ENCODE measurements around the gene ATP2A2. TPM values are rescaled to one million over a fixed set of nuclear protein-coding genes. Genes with fewer than 3 reads are reported as not detected.
A peak's percentile ranks its signal among the peaks of the same experiment; 100 is the strongest.
"Not testable (repeated sequence)": the region's sequence is repeated elsewhere in the genome, so short reads cannot be mapped to it uniquely, and the experiment has no call there.

Gene ATP2A2
- total and polyA plus RNA-seq, 7 experiments from 2014 or later = 2.1 to 160 (median 82.8) TPM

DNA sequence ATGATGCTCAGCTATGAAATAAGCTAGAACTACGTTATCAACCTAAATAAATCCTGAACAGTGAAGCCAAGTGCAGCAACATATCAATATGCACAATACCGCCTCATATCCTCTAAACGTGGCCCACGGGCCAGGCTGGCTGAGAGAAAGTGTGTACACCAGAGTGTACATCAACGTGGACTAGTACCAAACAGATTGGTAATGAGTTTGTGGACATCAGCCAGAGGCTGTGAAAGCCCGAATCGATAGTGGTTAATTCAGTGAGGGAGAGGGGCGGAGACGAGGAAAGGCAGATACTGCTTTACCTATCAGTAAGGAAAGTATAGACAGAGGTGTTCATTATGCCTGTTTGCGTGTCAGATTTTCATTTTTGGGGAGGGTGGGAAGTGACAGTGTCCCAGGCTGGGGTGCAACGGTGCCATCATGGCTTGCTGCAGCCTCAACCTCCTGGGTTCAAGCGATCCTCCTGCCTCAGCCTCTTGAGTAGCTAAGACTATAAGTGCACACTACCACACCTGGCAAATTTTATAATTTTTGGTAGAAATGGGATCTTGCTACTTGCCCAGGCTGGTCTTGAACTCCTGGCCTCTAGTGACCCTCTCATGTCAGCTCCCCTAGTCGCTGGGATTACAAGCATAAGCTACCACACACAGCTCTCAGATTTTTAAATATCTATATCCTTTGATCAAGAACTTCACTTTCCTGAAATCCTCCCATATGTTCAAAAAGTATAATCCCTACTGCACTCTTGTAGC, 72.3 kb downstream of the ATP2A2 start:
- POLR2A ChIA-PET = interaction anchor here (0.9 to 1.0 kb wide), 2 partner anchors 22 to 73 kb away, joined by 3 read pairs; no protein-coding TSS in a partner anchor
- DNase-seq = no peak
- no peak for ATAC-seq
- Mint-ChIP-seq H3K4me3 (no peak overlapping the region), H3K4me1 (peaks cover 22 to 44% (median 42%) of the 10 kb centered on the region in 7 donors), H3K27me3 (no peaks in the 10 kb centered on the region), H3K27ac (peak overlapping the region in 2 of 9 donors; percentile 3 to 10), H3K36me3 (peaks cover 0 to 4% (median 0%) of the 10 kb centered on the region in 5 donors), H3K9me3 (no peaks in the 10 kb centered on the region)
- Histone ChIP-seq H3K9me3 (ENCODE audit: control insufficient read depth in 2 of 3, low read length in 3 of 3) (no peaks in the 10 kb centered on the region), H3K4me3 (ENCODE audit: low read length) (no peak overlapping the region), H3K27ac (ENCODE audit: low read depth, low read length) (no peak overlapping the region), H3K4me1 (ENCODE audit: control insufficient read depth in 2 of 2, insufficient read depth in 2 of 2, low read length in 2 of 2) (peaks cover 0 to 23% of the 10 kb centered on the region in 2 donors), H3K36me3 (ENCODE audit: control insufficient read depth in 2 of 3, insufficient read depth in 3 of 3, low read length in 3 of 3) (peaks cover 0 to 4% (median 0%) of the 10 kb centered on the region in 3 experiments), H3K27me3 (ENCODE audit: control insufficient read depth in 2 of 2, insufficient read depth in 2 of 2, low read length in 2 of 2) (no peaks in the 10 kb centered on the region)
- CTCF ChIA-PET = interaction anchor here (3.0 kb wide), 1 partner anchor 78 kb away, joined by 11 read pairs; no protein-coding TSS in a partner anchor
- intact Hi-C loops (cut with micrococcal nuclease) = no loop called here

- H3K27me3 ChIP-seq (ENCODE audit: control insufficient read depth in 2 of 2, insufficient read depth in 2 of 2, low read length in 2 of 2) = no peaks in the 10 kb centered on the region
- H3K27me3 Mint-ChIP-seq = no peaks in the 10 kb centered on the region
- H3K4me1 Mint-ChIP-seq = peaks cover 19 to 35% (median 33%) of the 10 kb centered on the region in 7 donors
- peaks cover 0 to 2% (median 0%) of the 10 kb centered on the region in 5 donors for H3K36me3 Mint-ChIP-seq
- H3K27ac Mint-ChIP-seq = peak overlapping the region in 2 of 9 donors; percentile 1 to 26
- intact Hi-C loops (cut with micrococcal nuclease) = loop anchor here in 1 of 2 donors (2.0 kb wide), 1 partner anchor 77 kb away; no protein-coding TSS in a partner anchor
- no peak overlapping the region for H3K4me3 ChIP-seq (ENCODE audit: low read length)
- ChIA-PET CTCF (interaction anchor here (3.0 kb wide), 1 partner anchor 77 kb away, joined by 11 read pairs; no protein-coding TSS in a partner anchor), POLR2A (no interaction called here)
- DNase-seq (no peak), ATAC-seq (no peak)
- H3K4me3 Mint-ChIP-seq = peak overlapping the region in 2 of 10 donors; percentile 2 to 29
- peaks cover 0 to 15% of the 10 kb centered on the region in 2 donors for H3K4me1 ChIP-seq (ENCODE audit: control insufficient read depth in 2 of 2, insufficient read depth in 2 of 2, low read length in 2 of 2)
- no peaks in the 10 kb centered on the region for H3K9me3 Mint-ChIP-seq
- H3K36me3 ChIP-seq (ENCODE audit: control insufficient read depth in 2 of 3, insufficient read depth in 3 of 3, low read length in 3 of 3) = no peaks in the 10 kb centered on the region
- no peak overlapping the region for H3K27ac ChIP-seq (ENCODE audit: low read depth, low read length)
- H3K9me3 ChIP-seq (ENCODE audit: control insufficient read depth in 2 of 3, low read length in 3 of 3) = no peaks in the 10 kb centered on the region
Observed at GRCh38 chr12:110354172-110354780, 73.2 kb downstream of the ATP2A2 start.

DNA sequence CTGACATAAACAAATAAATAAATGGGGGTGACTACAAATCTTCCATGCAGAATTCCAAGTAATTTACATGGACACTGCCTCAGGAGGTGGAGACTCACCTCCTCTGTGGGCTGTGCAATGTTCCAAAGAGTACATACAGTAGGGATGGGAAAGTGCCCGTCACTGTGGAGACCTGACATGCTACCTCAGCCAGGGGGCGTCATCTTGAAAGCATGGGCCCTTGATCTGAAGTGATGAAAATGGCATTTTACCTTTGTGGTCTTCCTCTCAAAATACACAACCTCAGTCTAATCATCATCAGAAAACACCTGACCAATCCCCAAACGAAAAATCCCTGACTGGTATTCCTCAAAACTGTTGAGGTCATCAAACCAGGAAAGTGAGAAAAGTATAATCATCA, 74.0 kb downstream of the ATP2A2 start:
- no peaks in the 10 kb centered on the region for H3K9me3 Mint-ChIP-seq
- CTCF ChIA-PET = interaction anchor here (3.0 kb wide), 1 partner anchor 76 kb away, joined by 11 read pairs; no protein-coding TSS in a partner anchor
- peak in 2 of 9 donors; percentile 5 to 29 for DNase-seq
- POLR2A ChIA-PET = no interaction called here
- Histone ChIP-seq H3K4me3 (ENCODE audit: low read length) (no peak overlapping the region), H3K27me3 (ENCODE audit: control insufficient read depth in 2 of 2, insufficient read depth in 2 of 2, low read length in 2 of 2) (no peaks in the 10 kb centered on the region), H3K27ac (ENCODE audit: low read depth, low read length) (no peak overlapping the region), H3K36me3 (ENCODE audit: control insufficient read depth in 2 of 3, insufficient read depth in 3 of 3, low read length in 3 of 3) (no peaks in the 10 kb centered on the region), H3K9me3 (ENCODE audit: control insufficient read depth in 2 of 3, low read length in 3 of 3) (no peaks in the 10 kb centered on the region), H3K4me1 (ENCODE audit: control insufficient read depth in 2 of 2, insufficient read depth in 2 of 2, low read length in 2 of 2) (peaks cover 0 to 8% of the 10 kb centered on the region in 2 donors)
- no peak overlapping the region for H3K4me3 Mint-ChIP-seq
- ATAC-seq = peak; percentile 58
- intact Hi-C loops (cut with micrococcal nuclease) = loop anchor here (1.0 to 2.0 kb wide), 2 partner anchors 76 kb away; no protein-coding TSS in a partner anchor
- H3K36me3 Mint-ChIP-seq = no peaks in the 10 kb centered on the region
- peak overlapping the region in 2 of 9 donors; percentile 3 to 5 for H3K27ac Mint-ChIP-seq
- peaks cover 13 to 27% (median 25%) of the 10 kb centered on the region in 7 donors for H3K4me1 Mint-ChIP-seq
- H3K27me3 Mint-ChIP-seq = no peaks in the 10 kb centered on the region

- H3K9me3 Mint-ChIP-seq; H3K4me3 ChIP-seq (ENCODE audit: low read length); H3K27me3 ChIP-seq (ENCODE audit: control insufficient read depth in 2 of 2, insufficient read depth in 2 of 2, low read length in 2 of 2); H3K27me3 Mint-ChIP-seq; ATAC-seq; H3K36me3 ChIP-seq (ENCODE audit: control insufficient read depth in 2 of 3, insufficient read depth in 3 of 3, low read length in 3 of 3); H3K27ac ChIP-seq (ENCODE audit: low read depth, low read length); H3K4me3 Mint-ChIP-seq; H3K27ac Mint-ChIP-seq; intact Hi-C loops (cut with micrococcal nuclease); H3K9me3 ChIP-seq (ENCODE audit: control insufficient read depth in 2 of 3, low read length in 3 of 3); POLR2A ChIA-PET; DNase-seq; H3K36me3 Mint-ChIP-seq; H3K4me1 ChIP-seq (ENCODE audit: control insufficient read depth in 2 of 2, insufficient read depth in 2 of 2, low read length in 2 of 2): not testable (repeated sequence)
- CTCF ChIA-PET = interaction anchor here (0.6 to 0.7 kb wide), 3 partner anchors 20 to 1093 kb away, joined by 3 to 9 read pairs (median 3); no protein-coding TSS in a partner anchor
- H3K4me1 Mint-ChIP-seq = peaks cover 7 to 17% (median 16%) of the 10 kb centered on the region in 7 donors
Observed at GRCh38 chr12:110358384-110359097, 77.5 kb downstream of the ATP2A2 start.

- no peak overlapping the region for H3K4me3 Mint-ChIP-seq
- ChIA-PET CTCF (no interaction called here), POLR2A (no interaction called here)
- DNase-seq (no peak), ATAC-seq (no peak)
- H3K4me1 Mint-ChIP-seq = no peaks in the 10 kb centered on the region
- H3K4me1 ChIP-seq (ENCODE audit: control insufficient read depth in 2 of 2, insufficient read depth in 2 of 2, low read length in 2 of 2) = no peaks in the 10 kb centered on the region
- no peaks in the 10 kb centered on the region for H3K27me3 ChIP-seq (ENCODE audit: control insufficient read depth in 2 of 2, insufficient read depth in 2 of 2, low read length in 2 of 2)
- no peaks in the 10 kb centered on the region for H3K27me3 Mint-ChIP-seq
- H3K9me3 ChIP-seq (ENCODE audit: control insufficient read depth in 2 of 3, low read length in 3 of 3) = no peaks in the 10 kb centered on the region
- H3K36me3 Mint-ChIP-seq = no peaks in the 10 kb centered on the region
- intact Hi-C loops (cut with micrococcal nuclease) = no loop called here
- H3K36me3 ChIP-seq (ENCODE audit: control insufficient read depth in 2 of 3, insufficient read depth in 3 of 3, low read length in 3 of 3) = no peaks in the 10 kb centered on the region
- no peak overlapping the region for H3K27ac Mint-ChIP-seq
- H3K27ac ChIP-seq (ENCODE audit: low read depth, low read length) = no peak overlapping the region
- H3K9me3 Mint-ChIP-seq = no peaks in the 10 kb centered on the region
- H3K4me3 ChIP-seq (ENCODE audit: low read length) = no peak overlapping the region
Observed at GRCh38 chr12:110361216-110361615, 80.2 kb downstream of the ATP2A2 start.

DNA sequence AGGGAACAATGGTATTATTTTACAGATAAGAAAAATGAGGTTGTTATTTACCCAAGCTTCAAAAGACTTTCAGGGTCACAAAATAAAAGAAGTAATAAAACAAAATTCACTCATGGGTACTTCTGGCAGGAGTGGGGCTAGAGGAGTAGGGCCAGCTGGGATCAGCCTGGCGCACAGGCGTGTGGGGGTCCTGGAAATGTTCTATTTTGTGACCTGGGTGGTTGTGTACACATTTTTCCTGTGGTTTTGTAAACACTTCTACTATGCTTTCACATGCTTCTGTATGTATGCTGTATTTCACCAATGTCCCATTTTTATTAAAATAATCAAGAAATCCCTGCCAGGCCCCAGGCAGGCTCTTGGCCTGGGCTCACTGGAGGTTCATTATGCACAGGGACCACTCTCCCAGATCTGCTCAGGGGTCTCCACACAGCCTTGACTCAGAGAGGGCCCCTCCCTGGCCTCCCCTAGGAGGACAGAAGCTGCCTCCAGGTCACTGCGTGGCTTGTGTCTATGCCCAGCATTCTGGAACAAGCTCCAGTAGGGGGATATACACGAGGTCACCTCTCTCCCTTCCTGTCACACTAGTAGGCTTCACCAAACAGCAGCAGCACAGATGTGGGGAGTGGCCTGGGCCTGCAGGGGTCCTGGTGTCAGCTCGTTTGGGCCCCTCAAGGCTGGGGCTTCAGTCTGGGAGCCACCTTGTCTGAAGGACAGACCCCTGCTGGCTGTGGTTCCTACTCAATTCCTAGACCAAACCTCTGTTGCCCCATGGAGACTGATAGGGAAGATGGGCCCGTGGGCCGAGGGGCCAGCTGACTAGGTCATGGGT, 84.7 kb downstream of the ATP2A2 start:
- Histone ChIP-seq H3K4me3 (ENCODE audit: low read length) (no peak overlapping the region), H3K27me3 (ENCODE audit: control insufficient read depth in 2 of 2, insufficient read depth in 2 of 2, low read length in 2 of 2) (no peaks in the 10 kb centered on the region), H3K9me3 (ENCODE audit: control insufficient read depth in 2 of 3, low read length in 3 of 3) (no peaks in the 10 kb centered on the region), H3K27ac (ENCODE audit: low read depth, low read length) (no peak overlapping the region), H3K36me3 (ENCODE audit: control insufficient read depth in 2 of 3, insufficient read depth in 3 of 3, low read length in 3 of 3) (peaks cover 0 to 5% (median 0%) of the 10 kb centered on the region in 3 experiments), H3K4me1 (ENCODE audit: control insufficient read depth in 2 of 2, insufficient read depth in 2 of 2, low read length in 2 of 2) (no peaks in the 10 kb centered on the region)
- Mint-ChIP-seq H3K36me3 (no peaks in the 10 kb centered on the region), H3K4me3 (no peak overlapping the region), H3K27me3 (no peaks in the 10 kb centered on the region), H3K4me1 (no peaks in the 10 kb centered on the region), H3K9me3 (no peaks in the 10 kb centered on the region), H3K27ac (no peak overlapping the region)
- ATAC-seq (no peak), DNase-seq (no peak)
- POLR2A ChIA-PET = no interaction called here
- intact Hi-C loops (cut with micrococcal nuclease) = no loop called here
- CTCF ChIA-PET = no interaction called here

Data from naive thymus-derived CD4-positive, alpha-beta T cell (primary cell).